PC-9 (cell line): ENCODE results near the gene SCN8A.
A peak's percentile ranks its signal among the peaks of the same experiment; 100 is the strongest.

Source experiments
- EZH2 ChIP-seq: fragments of 200-600 bp; sonication (generic); IDR thresholded peaks from 2 replicates; pipeline ENCODE4 v1.8.0; 2017; ENCODE audit warnings: antibody characterized with exemption, low read depth
- TF ChIP-seq, protein P1 (sequence below): fragments of 200-600 bp; sonication (generic); conservative IDR thresholded peaks from 2 replicates; pipeline ENCODE4 v1.6.1; 2017; ENCODE audit warnings: mixed run types, antibody characterized with exemption, mild to moderate bottlenecking, moderate library complexity

DNA sequence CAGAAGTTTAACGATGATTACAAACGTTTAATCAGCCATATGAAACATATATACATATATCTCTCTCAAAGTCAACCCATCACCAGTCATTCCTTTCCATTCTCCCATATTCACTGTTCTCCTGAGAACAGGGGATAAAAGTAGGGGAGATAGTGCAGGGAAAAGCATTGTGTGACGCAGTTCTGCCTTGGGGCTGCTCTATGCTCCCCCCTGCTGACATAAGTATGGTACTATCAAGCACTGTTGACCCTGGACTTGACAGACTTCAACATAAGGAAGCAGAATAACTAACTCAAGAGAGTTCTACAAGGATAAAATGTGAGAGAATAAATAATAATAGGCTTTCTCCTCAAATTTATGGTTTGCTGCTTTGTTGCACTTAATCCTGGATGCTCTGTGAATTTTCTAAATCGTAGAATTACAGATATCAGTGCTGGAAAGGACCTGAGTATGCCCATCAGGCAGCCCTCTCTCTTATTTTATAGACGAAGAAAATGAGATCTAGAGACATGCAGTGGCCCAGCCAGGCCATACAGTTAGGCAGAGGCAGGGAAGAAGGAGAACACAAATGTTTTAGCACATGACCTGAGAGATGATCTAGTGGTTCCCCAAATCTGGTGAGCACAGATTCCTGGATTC, 87.2 kb downstream of the SCN8A start:
- TF ChIP-seq, protein P1, sequence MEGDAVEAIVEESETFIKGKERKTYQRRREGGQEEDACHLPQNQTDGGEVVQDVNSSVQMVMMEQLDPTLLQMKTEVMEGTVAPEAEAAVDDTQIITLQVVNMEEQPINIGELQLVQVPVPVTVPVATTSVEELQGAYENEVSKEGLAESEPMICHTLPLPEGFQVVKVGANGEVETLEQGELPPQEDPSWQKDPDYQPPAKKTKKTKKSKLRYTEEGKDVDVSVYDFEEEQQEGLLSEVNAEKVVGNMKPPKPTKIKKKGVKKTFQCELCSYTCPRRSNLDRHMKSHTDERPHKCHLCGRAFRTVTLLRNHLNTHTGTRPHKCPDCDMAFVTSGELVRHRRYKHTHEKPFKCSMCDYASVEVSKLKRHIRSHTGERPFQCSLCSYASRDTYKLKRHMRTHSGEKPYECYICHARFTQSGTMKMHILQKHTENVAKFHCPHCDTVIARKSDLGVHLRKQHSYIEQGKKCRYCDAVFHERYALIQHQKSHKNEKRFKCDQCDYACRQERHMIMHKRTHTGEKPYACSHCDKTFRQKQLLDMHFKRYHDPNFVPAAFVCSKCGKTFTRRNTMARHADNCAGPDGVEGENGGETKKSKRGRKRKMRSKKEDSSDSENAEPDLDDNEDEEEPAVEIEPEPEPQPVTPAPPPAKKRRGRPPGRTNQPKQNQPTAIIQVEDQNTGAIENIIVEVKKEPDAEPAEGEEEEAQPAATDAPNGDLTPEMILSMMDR = peak; percentile 68
- no peak for TF ChIP-seq EZH2
